Right lung (tissue), 5 donors: Measurements from ENCODE around the gene GPC6. TPM values are rescaled to one million over a fixed set of nuclear protein-coding genes. Genes with fewer than 3 reads are reported as not detected.

ENCODE experiments used
- DNase-seq, 2 donors: peaks; one replicate each; pipeline ENCODE4 v3.0.0-alpha.2; 2013
- polyA plus RNA-seq, 5 donors: library from polyadenylated mRNA; unstranded; fragments of 120-200 nt; gene quantifications; one replicate each; pipeline versions ENCODE4 v1.2.1 to v1.2.3, GENCODE V29; 2013; ENCODE audit warnings: inconsistent platforms in 1 of 5, low replicate concordance in 1 of 5; ENCODE audit not compliant: insufficient read length in 5 of 5, insufficient read depth in 1 of 5

The GPC6 gene
- polyA plus RNA-seq, 5 donors, result 13.5 to 27.1 (median 21.9) TPM

GRCh38 chr13:93771227-93771626 is 544.6 kb downstream of the GPC6 start:
- DNase-seq, result no peak

GRCh38 chr13:93771782-93772181 is 545.2 kb downstream of the GPC6 start:
- no peak for DNase-seq

GRCh38 chr13:93774506-93774905 is 547.9 kb downstream of the GPC6 start:
- DNase-seq, result no peak

- no peak for DNase-seq
Measured at GRCh38 chr13:93775027-93775426, 548.4 kb downstream of the GPC6 start.

- DNase-seq, result no peak
Measured at GRCh38 chr13:93775507-93776108, 549.0 kb downstream of the GPC6 start.

GRCh38 chr13:93776936-93777335 is 550.3 kb downstream of the GPC6 start:
- no peak for DNase-seq

- no peak for DNase-seq
Measured at GRCh38 chr13:93777504-93777903, 550.9 kb downstream of the GPC6 start.

- no peak for DNase-seq
Measured at GRCh38 chr13:93778548-93778947, 551.9 kb downstream of the GPC6 start.

GRCh38 chr13:93784191-93784590 is 557.6 kb downstream of the GPC6 start:
- DNase-seq, result no peak

- no peak for DNase-seq
Measured at GRCh38 chr13:93786846-93787489, 560.4 kb downstream of the GPC6 start.

- no peak for DNase-seq
Measured at GRCh38 chr13:93788456-93788855, 561.8 kb downstream of the GPC6 start.

- DNase-seq, result no peak
Measured at GRCh38 chr13:93789058-93789457, 562.5 kb downstream of the GPC6 start.

- no peak for DNase-seq
Measured at GRCh38 chr13:93794197-93794885, 567.7 kb downstream of the GPC6 start.

- no peak for DNase-seq
Measured at GRCh38 chr13:93797463-93797862, 570.9 kb downstream of the GPC6 start.

GRCh38 chr13:93800342-93800741 is 573.7 kb downstream of the GPC6 start:
- DNase-seq, result no peak

GRCh38 chr13:93805736-93806135 is 579.1 kb downstream of the GPC6 start:
- DNase-seq, result no peak

GRCh38 chr13:93806861-93807260 is 580.3 kb downstream of the GPC6 start:
- no peak for DNase-seq

- DNase-seq, result no peak
Measured at GRCh38 chr13:93810264-93810663, 583.7 kb downstream of the GPC6 start.

GRCh38 chr13:93811071-93811737 is 584.6 kb downstream of the GPC6 start:
- DNase-seq, result no peak

- no peak for DNase-seq
Measured at GRCh38 chr13:93811738-93812112, 585.1 kb downstream of the GPC6 start.

GRCh38 chr13:93814658-93815057 is 588.1 kb downstream of the GPC6 start:
- no peak for DNase-seq

- no peak for DNase-seq
Measured at GRCh38 chr13:93818345-93818744, 591.7 kb downstream of the GPC6 start.
